Neural progenitor cell (in vitro differentiated cells): Measurements from ENCODE around the gene TRAM2.

Experiments
- EZH2 ChIP-seq: fragments of 200-600 bp; sonication (generic); IDR thresholded peaks from 2 replicates; pipeline ENCODE4 v1.6.1; 2017; ENCODE audit warnings: antibody characterized with exemption, mild to moderate bottlenecking, moderate library complexity
- TF ChIP-seq, protein P1 (sequence below): fragments of 200-600 bp; sonication (generic); IDR thresholded peaks from 2 replicates; pipeline ENCODE4 v1.5.1; 2017; ENCODE audit warnings: antibody characterized with exemption, mild to moderate bottlenecking

DNA sequence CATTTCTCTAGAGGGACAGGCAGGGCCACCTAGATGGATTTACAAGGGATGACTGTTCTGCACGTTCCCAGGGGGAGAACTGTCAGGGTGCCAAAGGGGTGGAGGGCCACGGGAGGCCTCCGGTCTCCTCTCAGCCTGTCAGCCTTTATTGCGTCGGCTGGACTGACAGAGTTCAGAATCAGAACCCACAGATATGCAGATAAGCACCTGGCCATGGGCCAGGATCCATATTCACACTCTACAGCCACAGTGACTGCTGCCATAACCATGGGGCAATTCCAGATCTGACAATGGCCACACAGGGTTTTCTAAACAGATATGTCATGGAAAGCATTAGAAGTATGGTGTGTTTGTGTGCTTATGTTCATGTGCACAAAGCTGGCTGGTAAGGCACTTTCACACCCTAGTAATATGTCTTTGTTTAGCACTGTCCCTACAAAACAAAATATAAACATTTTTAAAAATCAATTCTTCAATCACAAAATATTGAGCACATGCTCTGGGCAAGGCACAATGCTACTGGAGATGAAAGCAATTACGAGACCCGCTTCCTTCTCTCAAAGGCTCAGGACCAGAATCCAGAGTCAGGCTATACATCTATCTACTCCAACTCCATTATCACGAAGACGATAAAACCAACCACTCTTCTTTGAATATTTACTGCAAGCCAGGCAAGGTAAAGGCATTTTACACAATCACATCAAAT is 29.1 kb downstream of the TRAM2 start:
- TF ChIP-seq, protein P1, sequence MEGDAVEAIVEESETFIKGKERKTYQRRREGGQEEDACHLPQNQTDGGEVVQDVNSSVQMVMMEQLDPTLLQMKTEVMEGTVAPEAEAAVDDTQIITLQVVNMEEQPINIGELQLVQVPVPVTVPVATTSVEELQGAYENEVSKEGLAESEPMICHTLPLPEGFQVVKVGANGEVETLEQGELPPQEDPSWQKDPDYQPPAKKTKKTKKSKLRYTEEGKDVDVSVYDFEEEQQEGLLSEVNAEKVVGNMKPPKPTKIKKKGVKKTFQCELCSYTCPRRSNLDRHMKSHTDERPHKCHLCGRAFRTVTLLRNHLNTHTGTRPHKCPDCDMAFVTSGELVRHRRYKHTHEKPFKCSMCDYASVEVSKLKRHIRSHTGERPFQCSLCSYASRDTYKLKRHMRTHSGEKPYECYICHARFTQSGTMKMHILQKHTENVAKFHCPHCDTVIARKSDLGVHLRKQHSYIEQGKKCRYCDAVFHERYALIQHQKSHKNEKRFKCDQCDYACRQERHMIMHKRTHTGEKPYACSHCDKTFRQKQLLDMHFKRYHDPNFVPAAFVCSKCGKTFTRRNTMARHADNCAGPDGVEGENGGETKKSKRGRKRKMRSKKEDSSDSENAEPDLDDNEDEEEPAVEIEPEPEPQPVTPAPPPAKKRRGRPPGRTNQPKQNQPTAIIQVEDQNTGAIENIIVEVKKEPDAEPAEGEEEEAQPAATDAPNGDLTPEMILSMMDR: no peak
- no peak for TF ChIP-seq EZH2
